Choroid plexus epithelial cell (primary cell): ENCODE data around the gene EIF3D.
"Not testable (repeated sequence)": the region's sequence is repeated elsewhere in the genome, so short reads cannot be mapped to it uniquely, and the experiment has no call there.

Experiments used
- DNase-seq: peaks from one replicate; pipeline ENCODE4 v3.0.0-alpha.2; 2010; ENCODE audit warnings: low read depth
- H3K4me3 ChIP-seq: 2 replicates; pipeline ENCODE4 v1.5.1; 2011; ENCODE audit warnings: low read depth, mild to moderate bottlenecking, control low read depth, low read length, moderate library complexity
- CTCF ChIP-seq: conservative IDR thresholded peaks from 2 replicates; pipeline ENCODE4 v1.5.1; 2011; ENCODE audit warnings: low read depth, mild to moderate bottlenecking, control low read depth, inconsistent platforms, low read length, moderate library complexity

Gene EIF3D

GRCh38 chr22:36522662-36523061, 6.3 kb downstream of the EIF3D start:
- DNase-seq, result no peak
- no peak overlapping the region for H3K4me3 ChIP-seq
- no peak for TF ChIP-seq CTCF

- H3K4me3 ChIP-seq, result no peak overlapping the region
- TF ChIP-seq CTCF, result no peak
- no peak for DNase-seq
These were observed 8.5 kb downstream of the EIF3D start for GRCh38 chr22:36520423-36520822.

GRCh38 chr22:36519906-36520305, 9.1 kb downstream of the EIF3D start:
- not testable (repeated sequence) for DNase-seq, H3K4me3 ChIP-seq

- DNase-seq, result no peak
- no peak for TF ChIP-seq CTCF
- no peak overlapping the region for H3K4me3 ChIP-seq
These were observed 14.2 kb downstream of the EIF3D start for GRCh38 chr22:36514766-36515165.

GRCh38 chr22:36512991-36513390, 16.0 kb downstream of the EIF3D start:
- no peak for TF ChIP-seq CTCF
- no peak for DNase-seq
- no peak overlapping the region for H3K4me3 ChIP-seq

GRCh38 chr22:36512333-36512732, 16.6 kb downstream of the EIF3D start:
- H3K4me3 ChIP-seq, result no peak overlapping the region
- DNase-seq, result no peak

GRCh38 chr22:36510966-36511881, 17.7 kb downstream of the EIF3D start:
- H3K4me3 ChIP-seq, result no peak overlapping the region
- peak; percentile 76 for DNase-seq
- TF ChIP-seq CTCF, result peak; percentile 81

More at GRCh38 chr22:36512333-36512732, 16.6 kb downstream of the EIF3D start:
- TF ChIP-seq CTCF, result no peak
